ENCODE results near the gene TMEM209. TPM values are rescaled to one million over a fixed set of nuclear protein-coding genes. Genes with fewer than 3 reads are reported as not detected.
"Not testable (repeated sequence)": the region's sequence is repeated elsewhere in the genome, so short reads cannot be mapped to it uniquely, and the experiment has no call there.

The TMEM209 gene
- total and polyA plus RNA-seq, 12 donors: 6.0 to 77.1 (median 35.9) TPM

DNA sequence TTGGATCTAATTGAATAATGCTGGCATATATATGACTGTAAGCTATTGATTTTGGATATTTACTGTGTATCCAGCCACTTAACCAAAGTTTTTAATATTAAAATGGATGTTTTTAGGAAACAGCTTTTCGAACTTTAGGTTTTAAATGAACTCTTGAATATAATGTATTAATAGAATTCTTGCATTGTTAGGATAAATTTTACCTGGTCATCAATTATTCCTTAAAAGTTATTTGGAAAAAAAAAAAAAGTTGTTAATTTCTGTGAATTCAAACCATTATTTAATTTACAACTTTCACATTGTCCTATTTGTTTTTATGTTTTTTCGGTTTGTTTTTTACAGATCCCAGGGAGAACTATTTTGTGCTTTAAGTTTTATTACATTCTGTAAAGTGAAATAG is 9.8 kb downstream of the TMEM209 start:
- WGBS, 4 donors: 95 to 98% (median 97%) methylated on average over 2 of the region's 2 CpGs
- H3K36me3 ChIP-seq (replicated peaks in 1 of 2): peaks cover 0 to 18% of the 10 kb centered on the region in 2 donors

GRCh38 chr7:130191791-130192190 is 13.4 kb downstream of the TMEM209 start:
- no peak overlapping the region for H3K27ac ChIP-seq
- no peak for DNase-seq
- whole genome bisulfite sequencing, 4 donors: 95 to 98% (median 96%) methylated on average over 7 of the region's 7 CpGs
- peaks cover 0 to 9% of the 10 kb centered on the region in 2 donors for H3K36me3 ChIP-seq (replicated peaks in 1 of 2)
- H3K4me1 ChIP-seq (replicated peaks in 1 of 2): peaks cover 6 to 19% of the 10 kb centered on the region in 2 donors
- TF ChIP-seq, protein P1, sequence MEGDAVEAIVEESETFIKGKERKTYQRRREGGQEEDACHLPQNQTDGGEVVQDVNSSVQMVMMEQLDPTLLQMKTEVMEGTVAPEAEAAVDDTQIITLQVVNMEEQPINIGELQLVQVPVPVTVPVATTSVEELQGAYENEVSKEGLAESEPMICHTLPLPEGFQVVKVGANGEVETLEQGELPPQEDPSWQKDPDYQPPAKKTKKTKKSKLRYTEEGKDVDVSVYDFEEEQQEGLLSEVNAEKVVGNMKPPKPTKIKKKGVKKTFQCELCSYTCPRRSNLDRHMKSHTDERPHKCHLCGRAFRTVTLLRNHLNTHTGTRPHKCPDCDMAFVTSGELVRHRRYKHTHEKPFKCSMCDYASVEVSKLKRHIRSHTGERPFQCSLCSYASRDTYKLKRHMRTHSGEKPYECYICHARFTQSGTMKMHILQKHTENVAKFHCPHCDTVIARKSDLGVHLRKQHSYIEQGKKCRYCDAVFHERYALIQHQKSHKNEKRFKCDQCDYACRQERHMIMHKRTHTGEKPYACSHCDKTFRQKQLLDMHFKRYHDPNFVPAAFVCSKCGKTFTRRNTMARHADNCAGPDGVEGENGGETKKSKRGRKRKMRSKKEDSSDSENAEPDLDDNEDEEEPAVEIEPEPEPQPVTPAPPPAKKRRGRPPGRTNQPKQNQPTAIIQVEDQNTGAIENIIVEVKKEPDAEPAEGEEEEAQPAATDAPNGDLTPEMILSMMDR (IDR thresholded peaks at IDR 0.05): no peak
- no peak for TF ChIP-seq POLR2A (IDR thresholded peaks at IDR 0.05)
- intact Hi-C loops (cut with DNase I): no loop called here
- H3K4me3 ChIP-seq: no peak overlapping the region
- H3K9me3 ChIP-seq (replicated peaks in 1 of 3): no peaks in the 10 kb centered on the region
- H3K27me3 ChIP-seq: no peaks in the 10 kb centered on the region

More for the DNA sequence above, 9.8 kb downstream of the TMEM209 start:
- no peak for DNase-seq
- H3K9me3 ChIP-seq (replicated peaks in 1 of 3): no peaks in the 10 kb centered on the region
- no peak for TF ChIP-seq POLR2A (IDR thresholded peaks at IDR 0.05)
- TF ChIP-seq, protein P1 (IDR thresholded peaks at IDR 0.05): no peak
- H3K4me1 ChIP-seq (replicated peaks in 1 of 2): peaks cover 0 to 14% of the 10 kb centered on the region in 2 donors
- H3K27me3 ChIP-seq: no peaks in the 10 kb centered on the region
- intact Hi-C loops (cut with DNase I): no loop called here
- H3K27ac ChIP-seq: no peak overlapping the region
- no peak overlapping the region for H3K4me3 ChIP-seq

- no peak for TF ChIP-seq POLR2A (IDR thresholded peaks at IDR 0.05)
- TF ChIP-seq, protein P1 (IDR thresholded peaks at IDR 0.05): no peak
- peaks cover 0 to 17% of the 10 kb centered on the region in 2 donors for H3K36me3 ChIP-seq (replicated peaks in 1 of 2)
- intact Hi-C loops (cut with DNase I): no loop called here
Measured at GRCh38 chr7:130189343-130189742, 15.9 kb downstream of the TMEM209 start.

GRCh38 chr7:130187360-130187759 is 17.8 kb downstream of the TMEM209 start:
- WGBS, 4 donors: 49 to 71% (median 62%) methylated on average over 2 of the region's 2 CpGs

More at GRCh38 chr7:130189343-130189742, 15.9 kb downstream of the TMEM209 start:
- no peaks in the 10 kb centered on the region for H3K27me3 ChIP-seq
- no peak overlapping the region for H3K4me3 ChIP-seq
- H3K9me3 ChIP-seq (replicated peaks in 1 of 3): no peaks in the 10 kb centered on the region
- 73 to 96% (median 89%) methylated on average over 5 of the region's 5 CpGs for WGBS, 4 donors
- no peak for DNase-seq
- H3K4me1 ChIP-seq (replicated peaks in 1 of 2): peaks cover 6 to 13% of the 10 kb centered on the region in 2 donors
- no peak overlapping the region for H3K27ac ChIP-seq

DNA sequence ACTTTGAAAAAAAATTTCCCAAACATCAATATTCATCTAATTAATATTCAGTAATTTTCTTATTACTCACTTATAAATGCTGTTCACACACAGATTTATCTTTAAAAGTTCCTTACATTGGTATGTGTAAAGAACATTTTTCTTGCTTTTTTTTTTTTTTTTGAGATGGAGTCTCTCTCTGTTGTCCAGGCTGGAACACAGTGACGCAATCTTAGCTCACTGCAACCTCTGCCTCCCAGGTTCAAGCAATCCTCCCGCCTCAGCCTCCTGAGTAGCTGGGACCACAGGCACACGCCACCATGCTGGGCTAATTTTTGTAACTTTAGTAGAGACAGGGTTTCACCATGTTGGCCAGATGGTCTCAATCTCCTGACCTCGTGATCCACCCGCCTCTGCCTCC is 20.9 kb downstream of the TMEM209 start:
- H3K27me3 ChIP-seq; H3K9me3 ChIP-seq (replicated peaks in 1 of 3); H3K27ac ChIP-seq; DNase-seq; H3K4me3 ChIP-seq; intact Hi-C loops (cut with DNase I): not testable (repeated sequence)
- Histone ChIP-seq H3K4me1 (replicated peaks in 1 of 2) (peaks cover 6 to 13% of the 10 kb centered on the region in 2 donors), H3K36me3 (replicated peaks in 1 of 2) (peaks cover 0 to 52% of the 10 kb centered on the region in 2 donors)
- WGBS, 4 donors: 79 to 99% (median 92%) methylated on average over 5 of the region's 5 CpGs

More at GRCh38 chr7:130187360-130187759, 17.8 kb downstream of the TMEM209 start:
- DNase-seq: peak in 1 of 7 donors; percentile 20
- H3K27ac ChIP-seq: peak overlapping the region in 2 of 5 donors; percentile 2 to 32
- intact Hi-C loops (cut with DNase I): no loop called here
- peaks cover 6 to 13% of the 10 kb centered on the region in 2 donors for H3K4me1 ChIP-seq (replicated peaks in 1 of 2)
- no peaks in the 10 kb centered on the region for H3K9me3 ChIP-seq (replicated peaks in 1 of 3)
- H3K27me3 ChIP-seq: no peaks in the 10 kb centered on the region
- H3K4me3 ChIP-seq: no peak overlapping the region
- TF ChIP-seq POLR2A (IDR thresholded peaks at IDR 0.05): no peak
- TF ChIP-seq, protein P1 (IDR thresholded peaks at IDR 0.05): no peak
- H3K36me3 ChIP-seq (replicated peaks in 1 of 2): peaks cover 0 to 34% of the 10 kb centered on the region in 2 donors

All from adrenal gland (tissue), 12 donors.